Naive thymus-derived CD8-positive, alpha-beta T cell (primary cell): ENCODE measurements around the gene CILP2. TPM values are rescaled to one million over a fixed set of nuclear protein-coding genes. Genes with fewer than 3 reads are reported as not detected.

Experiments
- ATAC-seq, 2 donors: fragments of 150-1000 bp; cut with Tn5 transposase in 1 of 2; sonication (Bioruptor Pico), chemical (Tn5 transposase) in 1 of 2; 1 replicate in 1 of 2; 2 replicates in 1 of 2; pipeline ENCODE4 v1.10.0; 2021; ENCODE audit warnings: mild to moderate bottlenecking in 2 of 2, moderate library complexity in 2 of 2
- POLR2A ChIA-PET: fragments of 350-600 bp; sonication (Branson Sonifier 250); formaldehyde crosslinking; loops from one replicate; lab custom pipeline; 2021; ENCODE audit warnings: antibody characterized with exemption; lab: Charles Lee
- DNase-seq, 10 donors: peaks; one replicate each; pipeline versions ENCODE4 v3.0.0 to v3.0.0-alpha.2; 2020 to 2022
- H3K27ac Mint-ChIP-seq, 10 donors: one replicate each; pipeline ENCODE4 v1.8.0; 2020 to 2022; ENCODE audit warnings: mild to moderate bottlenecking in 10 of 10, mixed read lengths in 10 of 10, moderate library complexity in 4 of 10, inconsistent platforms in 1 of 10
- H3K27me3 Mint-ChIP-seq, 5 donors: one replicate each; pipeline ENCODE4 v1.8.0; 2021 to 2022; ENCODE audit warnings: mixed read lengths in 5 of 5
- H3K36me3 Mint-ChIP-seq, 3 donors: one replicate each; pipeline ENCODE4 v1.8.0; 2020 to 2022; ENCODE audit warnings: mixed read lengths in 3 of 3, mild to moderate bottlenecking in 2 of 3, inconsistent platforms in 1 of 3
- H3K4me1 Mint-ChIP-seq, 4 donors: one replicate each; pipeline ENCODE4 v1.8.0; 2021 to 2022; ENCODE audit warnings: mixed read lengths in 4 of 4
- H3K4me3 Mint-ChIP-seq, 10 donors: one replicate each; pipeline ENCODE4 v1.8.0; 2020 to 2022; ENCODE audit warnings: mild to moderate bottlenecking in 10 of 10, mixed read lengths in 10 of 10, moderate library complexity in 6 of 10, inconsistent platforms in 1 of 10
- H3K9me3 Mint-ChIP-seq, 9 donors: one replicate each; pipeline ENCODE4 v1.8.0; 2020 to 2022; ENCODE audit warnings: mixed read lengths in 9 of 9, mild to moderate bottlenecking in 3 of 9, inconsistent platforms in 1 of 9, moderate library complexity in 1 of 9
- polyA plus RNA-seq, 3 donors: library from polyadenylated mRNA; unstranded; fragments of 300-500 nt; fragmentation: Illumina TruSeq; gene quantifications; one replicate each; pipeline ENCODE4 v1.2.3, GENCODE V29; 2021
- total RNA-seq, 8 experiments: library from RNA in 2 of 8; stranded (reverse) in 2 of 8; gene quantifications; one replicate each; pipeline ENCODE4 v1.2.3 and lab custom pipeline; 2021 to 2026

CILP2 gene
- total and polyA plus RNA-seq, 5 experiments from 2014 or later, result 0.31 to 0.64 (median 0.48) TPM; not detected in 1

DNA sequence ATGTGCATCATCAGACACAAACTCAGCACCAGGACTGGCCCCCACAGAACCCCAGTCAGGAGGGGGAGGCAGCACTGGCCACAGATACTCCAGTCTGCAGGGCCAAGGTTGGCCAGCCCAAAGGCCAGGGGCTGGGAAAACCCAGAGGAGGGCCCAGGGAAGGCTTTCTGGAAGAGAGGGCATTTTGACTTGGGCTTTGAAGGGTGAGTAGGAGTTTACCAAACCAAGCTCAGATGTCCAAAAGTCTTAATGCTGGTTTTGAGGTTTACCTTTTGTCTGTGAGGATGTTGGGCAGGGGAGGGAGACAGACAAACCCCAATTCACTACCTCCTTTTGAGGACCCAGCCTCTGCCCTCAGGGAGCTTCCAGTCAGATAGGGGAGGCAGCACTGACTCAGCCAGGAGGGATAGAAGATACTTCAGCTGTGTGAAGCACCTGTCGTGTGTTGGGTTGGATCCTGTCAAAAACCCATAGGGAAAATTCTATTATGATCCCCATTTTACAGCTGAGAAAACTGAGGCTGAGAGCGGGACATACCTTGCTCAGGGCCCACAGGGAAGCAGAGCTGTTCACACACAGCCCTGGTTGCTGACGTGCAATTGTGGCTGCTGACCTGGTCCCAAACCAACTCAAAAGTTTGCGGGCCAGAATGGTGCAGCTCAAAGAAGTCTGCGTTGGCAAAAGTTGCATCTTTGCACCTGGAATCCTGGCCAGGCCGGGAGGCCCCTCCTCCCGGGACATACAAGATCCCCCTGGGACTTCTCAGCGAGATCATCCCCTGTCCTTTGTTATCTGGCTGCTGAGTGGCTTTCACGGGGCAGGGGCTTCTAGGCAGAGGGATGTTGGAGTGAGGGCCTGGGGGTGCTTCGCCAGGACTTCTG is 13.1 kb downstream of the CILP2 start:
- H3K4me3 Mint-ChIP-seq, result no peak overlapping the region
- H3K9me3 Mint-ChIP-seq, result no peaks in the 10 kb centered on the region
- peaks cover 0 to 9% (median 4%) of the 10 kb centered on the region in 4 donors for H3K4me1 Mint-ChIP-seq
- POLR2A ChIA-PET, result interaction anchor here (1.0 to 1.4 kb wide), 2 partner anchors 78 to 182 kb away, joined by 3 read pairs; partner anchors contain the start of gene ZNF14
- no peak for DNase-seq
- peaks cover 0 to 6% (median 0%) of the 10 kb centered on the region in 5 donors for H3K27me3 Mint-ChIP-seq
- ATAC-seq, result no peak
- H3K27ac Mint-ChIP-seq, result peak overlapping the region in 2 of 10 donors; percentile 21 to 57
- no peaks in the 10 kb centered on the region for H3K36me3 Mint-ChIP-seq

DNA sequence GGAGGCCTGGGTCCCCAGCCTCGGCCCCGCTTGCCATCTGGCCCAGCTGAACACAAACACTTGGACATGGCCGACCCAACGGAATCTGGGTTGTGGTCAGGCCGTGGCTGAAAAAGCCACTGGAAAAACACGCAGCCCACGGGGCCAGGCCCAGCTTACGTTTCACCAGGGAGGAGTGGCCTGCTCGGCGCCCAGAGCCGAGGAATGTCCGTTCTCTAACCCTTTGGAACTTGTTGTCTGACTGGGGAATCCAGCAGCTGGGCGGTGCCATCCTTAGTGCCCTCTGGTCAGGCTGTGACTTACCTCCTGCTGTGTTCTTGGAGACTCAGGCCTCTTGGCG is 13.8 kb downstream of the CILP2 start:
- Mint-ChIP-seq H3K27ac (no peak overlapping the region), H3K4me1 (peaks cover 0 to 9% (median 4%) of the 10 kb centered on the region in 4 donors), H3K4me3 (no peak overlapping the region), H3K27me3 (peaks cover 0 to 6% (median 0%) of the 10 kb centered on the region in 5 donors), H3K9me3 (no peaks in the 10 kb centered on the region), H3K36me3 (no peaks in the 10 kb centered on the region)
- no peak for ATAC-seq
- no peak for DNase-seq
- POLR2A ChIA-PET, result interaction anchor here (1.0 to 1.4 kb wide), 3 partner anchors 20 to 181 kb away, joined by 3 to 4 read pairs (median 3); partner anchors contain the start of gene ZNF14

DNA sequence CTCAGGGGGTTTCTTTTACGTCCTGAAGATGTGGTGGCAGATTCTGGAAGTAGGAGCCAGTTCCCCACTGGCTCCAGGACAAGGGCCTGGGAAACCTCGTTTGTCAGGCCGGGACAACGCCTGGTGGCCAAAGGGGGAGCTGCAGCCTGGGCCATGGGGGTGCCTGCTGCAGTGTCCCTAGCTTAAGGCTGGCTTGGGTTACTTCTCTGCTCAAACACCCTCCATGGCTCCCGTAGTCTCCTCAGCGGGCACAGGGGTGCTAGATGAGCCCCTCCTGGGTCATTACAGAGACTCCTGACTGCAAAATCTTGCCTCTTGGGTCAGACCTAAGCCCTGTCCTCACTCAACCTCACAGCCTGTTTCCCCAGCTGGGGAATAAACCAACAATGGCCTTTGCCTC is 14.7 kb downstream of the CILP2 start:
- H3K27ac Mint-ChIP-seq, result no peak overlapping the region
- DNase-seq, result no peak
- peaks cover 0 to 9% (median 3%) of the 10 kb centered on the region in 4 donors for H3K4me1 Mint-ChIP-seq
- POLR2A ChIA-PET, result interaction anchor here (1.4 kb wide), 1 partner anchor 21 kb away, joined by 4 read pairs; no protein-coding TSS in a partner anchor
- no peak overlapping the region for H3K4me3 Mint-ChIP-seq
- H3K9me3 Mint-ChIP-seq, result no peaks in the 10 kb centered on the region
- no peak for ATAC-seq
- peaks cover 0 to 6% (median 0%) of the 10 kb centered on the region in 5 donors for H3K27me3 Mint-ChIP-seq
- no peaks in the 10 kb centered on the region for H3K36me3 Mint-ChIP-seq

DNA sequence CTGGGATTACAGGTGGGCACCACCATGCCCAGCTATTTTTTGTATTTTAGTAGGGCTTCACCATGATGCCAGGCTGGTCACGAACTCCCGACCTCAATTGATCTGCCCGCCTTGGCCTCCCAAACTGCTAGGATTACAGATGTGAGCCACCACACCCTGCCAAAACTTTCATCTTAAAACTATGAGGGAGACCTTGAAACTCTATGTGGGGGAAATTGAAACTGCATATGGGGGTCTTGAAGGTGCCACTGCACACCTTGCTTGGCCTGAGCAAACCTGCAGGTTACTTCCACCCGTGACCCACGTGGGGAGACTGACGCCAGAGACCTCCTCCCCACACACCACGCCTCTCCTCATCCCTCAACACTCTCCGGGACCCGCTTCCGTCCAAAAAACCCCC is 15.6 kb downstream of the CILP2 start:
- H3K4me1 Mint-ChIP-seq, result peaks cover 0 to 14% (median 7%) of the 10 kb centered on the region in 4 donors
- no peak for DNase-seq
- POLR2A ChIA-PET, result interaction anchor here (0.6 to 1.9 kb wide), 4 partner anchors 21 to 75 kb away, joined by 4 to 5 read pairs (median 4); partner anchors contain the start of gene LPAR2
- H3K36me3 Mint-ChIP-seq, result peaks cover 0 to under 1% (median 0%) of the 10 kb centered on the region in 3 donors
- no peak for ATAC-seq
- no peak overlapping the region for H3K4me3 Mint-ChIP-seq
- H3K9me3 Mint-ChIP-seq, result no peaks in the 10 kb centered on the region
- H3K27me3 Mint-ChIP-seq, result peaks cover 0 to 6% (median 0%) of the 10 kb centered on the region in 5 donors
- peak overlapping the region in 2 of 10 donors; percentile 63 to 77 for H3K27ac Mint-ChIP-seq

DNA sequence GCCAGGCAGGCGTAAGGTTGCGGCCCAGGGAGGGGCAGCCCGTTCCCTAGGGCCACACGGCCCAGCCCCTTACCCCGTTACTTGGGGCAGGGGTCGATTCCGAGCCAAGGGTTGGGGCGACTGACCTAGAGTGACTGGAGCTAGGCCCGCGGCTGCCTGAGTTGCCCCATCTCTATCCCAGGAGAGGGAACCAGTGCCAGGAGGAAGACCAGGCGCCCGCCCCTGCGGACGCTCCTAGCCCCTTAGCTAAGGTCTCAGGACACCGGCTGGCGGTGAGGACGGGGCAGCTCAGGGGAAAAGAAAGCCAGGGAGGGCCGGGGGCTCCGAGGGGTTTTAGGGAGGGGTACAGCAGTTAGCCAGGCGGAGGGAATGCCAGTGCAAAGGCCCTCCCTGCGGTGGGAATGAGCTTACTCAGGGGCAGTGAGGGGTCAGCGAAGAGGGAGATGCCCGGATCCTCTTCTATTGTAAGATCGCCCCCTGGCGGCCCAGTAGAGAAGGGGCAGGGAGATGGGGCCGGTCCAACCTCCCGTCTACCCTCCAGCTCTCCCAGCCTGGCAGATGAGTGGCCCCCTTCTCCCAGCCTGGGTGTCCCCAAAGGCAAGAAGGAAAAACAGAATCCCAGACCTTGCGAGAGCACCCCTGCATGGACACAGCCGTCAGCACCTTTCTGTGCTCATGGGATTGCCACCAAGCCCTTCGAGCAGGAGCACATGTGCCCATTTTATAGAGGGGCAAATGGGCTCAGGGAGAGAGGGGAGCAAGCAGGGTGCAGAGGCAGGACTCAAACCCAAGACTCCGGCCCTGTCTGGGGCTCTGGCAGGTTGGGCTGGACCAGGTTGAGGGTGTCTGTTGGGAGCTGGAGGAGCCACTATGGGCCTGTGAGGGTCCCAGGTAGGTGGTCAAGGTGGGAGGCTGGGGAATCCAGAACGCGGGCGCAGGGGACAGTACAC is 16.3 kb downstream of the CILP2 start:
- peak in 6 of 10 donors; percentile 38 to 46 (median 42) for DNase-seq
- H3K36me3 Mint-ChIP-seq, result peaks cover 0 to 3% (median 0%) of the 10 kb centered on the region in 3 donors
- POLR2A ChIA-PET, result interaction anchor here (0.6 to 1.9 kb wide), 5 partner anchors 22 to 163 kb away, joined by 3 to 5 read pairs (median 4); partner anchors contain the start of gene LPAR2
- H3K4me1 Mint-ChIP-seq, result peaks cover 3 to 20% (median 12%) of the 10 kb centered on the region in 4 donors
- H3K9me3 Mint-ChIP-seq, result no peaks in the 10 kb centered on the region
- peak overlapping the region in 5 of 10 donors; percentile 27 to 77 (median 63) for H3K27ac Mint-ChIP-seq
- H3K27me3 Mint-ChIP-seq, result peaks cover 0 to 6% (median 0%) of the 10 kb centered on the region in 5 donors
- peak; percentile 42 to 68 for ATAC-seq
- no peak overlapping the region for H3K4me3 Mint-ChIP-seq

DNA sequence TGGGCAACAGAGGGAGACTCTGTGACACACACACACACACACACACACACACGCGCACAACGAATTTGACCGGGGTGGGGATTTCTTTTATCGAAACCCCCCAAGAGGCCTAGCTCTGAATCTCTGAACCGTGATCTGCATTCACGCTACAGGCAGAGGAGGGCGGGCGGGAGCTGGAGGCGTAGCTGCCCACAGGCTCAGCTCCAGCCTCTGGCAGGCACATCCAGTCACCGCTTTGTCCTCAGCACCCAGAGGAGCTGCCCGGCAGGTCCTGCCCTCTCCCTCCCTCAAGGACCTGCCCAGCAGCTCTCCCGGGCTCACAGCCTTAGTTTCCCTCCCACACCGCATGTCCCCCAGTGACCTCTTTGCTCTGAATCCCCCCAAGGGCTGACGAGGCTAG is 20.0 kb downstream of the CILP2 start:
- Mint-ChIP-seq H3K4me3 (no peak overlapping the region), H3K36me3 (peaks cover 0 to 12% (median 2%) of the 10 kb centered on the region in 3 donors), H3K27me3 (no peaks in the 10 kb centered on the region), H3K4me1 (peaks cover 14 to 37% (median 21%) of the 10 kb centered on the region in 4 donors), H3K27ac (peak overlapping the region in 4 of 10 donors; percentile 62 to 86 (median 84)), H3K9me3 (no peaks in the 10 kb centered on the region)
- ATAC-seq (no peak), DNase-seq (no peak)
- POLR2A ChIA-PET, result interaction anchor here (0.6 to 1.1 kb wide), 2 partner anchors 40 to 58 kb away, joined by 3 to 8 read pairs; no protein-coding TSS in a partner anchor

DNA sequence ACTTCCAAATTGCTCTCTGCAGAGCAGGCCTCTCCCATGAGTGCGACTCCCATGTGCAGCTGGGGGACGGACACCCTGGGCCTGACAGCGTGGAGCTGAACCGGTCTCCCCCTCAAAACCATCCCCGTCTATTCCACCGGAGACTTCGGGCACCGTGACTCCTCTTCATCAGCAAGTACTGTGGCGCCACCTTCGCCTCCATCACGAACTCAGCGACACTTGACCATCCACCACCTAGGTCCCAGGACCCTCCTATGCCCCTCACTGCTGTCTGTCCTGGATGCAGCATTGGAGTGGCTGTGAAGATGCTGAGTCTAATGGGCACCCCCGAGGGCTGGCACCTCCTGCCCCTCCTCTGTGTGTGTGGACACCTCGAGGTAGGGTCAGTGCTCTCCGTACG is 20.6 kb downstream of the CILP2 start:
- POLR2A ChIA-PET, result interaction anchor here (0.6 to 1.4 kb wide), 2 partner anchors 58 to 67 kb away, joined by 3 to 11 read pairs; no protein-coding TSS in a partner anchor
- H3K36me3 Mint-ChIP-seq, result peaks cover 0 to 13% (median 2%) of the 10 kb centered on the region in 3 donors
- H3K27me3 Mint-ChIP-seq, result no peaks in the 10 kb centered on the region
- H3K27ac Mint-ChIP-seq, result peak overlapping the region in 6 of 10 donors; percentile 47 to 86 (median 75)
- no peak for ATAC-seq
- H3K4me3 Mint-ChIP-seq, result peak overlapping the region in 1 of 10 donors; percentile 25
- no peaks in the 10 kb centered on the region for H3K9me3 Mint-ChIP-seq
- DNase-seq, result no peak
- H3K4me1 Mint-ChIP-seq, result peaks cover 14 to 40% (median 22%) of the 10 kb centered on the region in 4 donors

DNA sequence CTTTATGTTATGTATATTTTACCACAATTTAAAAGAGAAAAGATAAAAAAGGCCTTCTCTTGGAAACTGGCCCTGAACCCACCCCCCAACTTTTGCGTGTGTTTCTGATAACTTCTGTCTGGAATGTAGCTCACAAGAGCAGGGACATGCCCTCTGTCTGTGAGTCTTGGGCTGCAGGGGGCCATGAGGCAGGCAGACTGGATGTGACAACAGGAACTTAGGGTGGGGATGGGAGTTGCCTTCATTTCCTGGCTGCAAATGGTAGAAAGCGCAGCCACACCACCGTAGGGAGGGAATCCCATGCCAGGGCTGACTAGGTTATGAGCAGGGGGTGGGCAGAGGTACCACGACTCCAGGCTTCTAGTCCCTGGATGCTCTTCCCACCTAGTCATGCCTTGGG is 21.9 kb downstream of the CILP2 start:
- DNase-seq, result no peak
- POLR2A ChIA-PET, result interaction anchor here (1.1 to 1.5 kb wide), 5 partner anchors 30 to 69 kb away, joined by 3 to 11 read pairs (median 5); no protein-coding TSS in a partner anchor

DNA sequence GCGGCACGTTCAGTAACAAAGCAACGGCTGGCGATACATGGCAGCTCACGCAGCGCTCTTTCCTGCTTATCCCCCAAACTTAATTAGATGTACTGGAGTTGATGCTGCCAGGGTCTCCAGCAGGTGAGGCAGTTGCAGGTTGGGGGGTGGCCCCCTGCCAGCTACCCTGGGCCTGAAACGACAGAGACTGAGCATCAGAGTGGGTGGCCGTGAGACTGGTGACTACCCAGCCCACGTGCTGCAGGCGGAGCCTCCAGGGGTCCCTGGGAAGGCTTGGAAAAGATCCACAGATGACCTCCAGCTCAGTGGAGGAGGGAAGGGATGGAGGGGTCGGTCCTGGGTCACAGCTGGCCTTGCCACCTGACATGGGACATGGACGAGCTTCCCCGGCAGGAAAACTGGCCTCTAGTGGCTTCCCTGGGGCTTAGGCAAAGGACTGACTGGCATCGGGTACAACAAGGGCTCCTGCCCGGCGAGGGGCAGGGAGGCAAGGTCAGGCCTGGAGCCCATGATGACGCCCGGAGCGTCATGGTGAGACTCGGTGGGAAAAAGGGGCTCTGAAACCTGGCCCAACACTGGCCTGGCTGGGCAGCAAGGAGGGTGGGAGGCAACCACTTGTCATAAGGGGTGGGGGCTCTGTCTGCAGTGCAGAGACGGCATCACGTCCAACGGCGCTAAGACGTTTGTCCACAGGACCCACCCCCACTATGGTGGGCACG is 24.0 kb downstream of the CILP2 start:
- Mint-ChIP-seq H3K27me3 (no peaks in the 10 kb centered on the region), H3K27ac (peak overlapping the region in 3 of 10 donors; percentile 30 to 88 (median 72))

More for the DNA sequence above, 21.9 kb downstream of the CILP2 start:
- Mint-ChIP-seq H3K4me1 (peaks cover 13 to 31% (median 20%) of the 10 kb centered on the region in 4 donors), H3K27me3 (no peaks in the 10 kb centered on the region), H3K36me3 (peaks cover 0 to 22% (median 11%) of the 10 kb centered on the region in 3 donors), H3K27ac (peak overlapping the region in 5 of 10 donors; percentile 47 to 87 (median 79)), H3K9me3 (no peaks in the 10 kb centered on the region), H3K4me3 (no peak overlapping the region)
- no peak for ATAC-seq

DNA sequence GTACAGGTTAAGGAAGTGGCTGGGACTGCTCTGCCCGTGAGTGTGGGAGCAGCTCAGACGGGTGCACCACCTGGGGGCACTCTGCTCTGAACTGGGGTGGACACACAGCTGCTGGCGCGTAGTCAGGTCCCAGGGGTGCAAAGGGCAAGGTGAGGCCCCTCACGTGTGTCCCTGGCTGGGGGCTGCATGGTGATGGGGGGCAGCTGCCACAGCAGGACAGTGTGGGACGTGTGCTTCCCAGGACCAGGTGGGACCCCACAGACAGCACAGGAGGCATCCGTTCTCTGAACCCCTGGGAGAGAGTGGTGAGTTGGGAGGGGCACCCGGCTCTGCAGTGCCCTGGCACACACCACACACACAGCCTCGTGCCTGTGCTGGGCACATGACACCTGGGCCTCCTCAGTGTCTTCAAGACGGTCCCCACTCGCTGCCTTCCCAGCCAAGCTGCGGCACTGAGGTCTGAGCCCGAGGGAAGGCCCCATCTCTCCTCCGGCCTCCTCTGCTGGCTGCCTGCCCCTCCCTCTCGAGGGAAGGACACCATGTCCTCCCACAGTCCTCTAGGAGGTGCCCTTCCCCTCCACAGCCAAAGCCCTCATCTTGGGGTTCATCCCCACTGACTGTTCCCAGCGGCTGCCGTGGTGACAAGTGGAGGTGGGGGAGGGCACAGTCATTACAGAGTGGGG is 24.7 kb downstream of the CILP2 start:
- Mint-ChIP-seq H3K27me3 (no peaks in the 10 kb centered on the region), H3K27ac (peak overlapping the region in 4 of 10 donors; percentile 30 to 84 (median 73)), H3K9me3 (no peaks in the 10 kb centered on the region), H3K4me3 (no peak overlapping the region), H3K36me3 (peaks cover 0 to 33% (median 15%) of the 10 kb centered on the region in 3 donors), H3K4me1 (peaks cover 14 to 31% (median 20%) of the 10 kb centered on the region in 4 donors)
- POLR2A ChIA-PET, result interaction anchor here (0.9 to 1.9 kb wide), 4 partner anchors 34 to 106 kb away, joined by 3 to 4 read pairs (median 3); partner anchors contain the start of genes GMIP and NDUFA13
- DNase-seq (peak in 8 of 10 donors; percentile 32 to 79 (median 47)), ATAC-seq (peak; percentile 91 to 92)

More for the DNA sequence above, 24.0 kb downstream of the CILP2 start:
- no peaks in the 10 kb centered on the region for H3K9me3 Mint-ChIP-seq
- no peak overlapping the region for H3K4me3 Mint-ChIP-seq
- POLR2A ChIA-PET, result interaction anchor here (0.5 to 1.9 kb wide), 5 partner anchors 35 to 103 kb away, joined by 3 to 4 read pairs (median 3); partner anchors contain the start of gene GMIP
- no peak for DNase-seq
- H3K4me1 Mint-ChIP-seq, result peaks cover 13 to 31% (median 20%) of the 10 kb centered on the region in 4 donors
- ATAC-seq, result no peak
- peaks cover 0 to 29% (median 15%) of the 10 kb centered on the region in 3 donors for H3K36me3 Mint-ChIP-seq
